ENCODE data around the gene GPC1. TPM values are rescaled to one million over a fixed set of nuclear protein-coding genes. Genes with fewer than 3 reads are reported as not detected.

GPC1 gene
- total RNA-seq, 1 donor from 2014 or later, result 91.4 TPM

GRCh38 chr2:240388471-240389301 is 46.8 kb upstream of the GPC1 start:
- DNase-seq (ENCODE audit: low spot score, unreplicated experiment), result no peak
- H3K27me3 Mint-ChIP-seq, result peaks cover 7% of the 10 kb centered on the region
- TF ChIP-seq CTCF (IDR thresholded peaks at IDR 0.05; ENCODE audit: unreplicated experiment), result no peak
- H3K9me3 Mint-ChIP-seq (ENCODE audit: low read depth), result no peaks in the 10 kb centered on the region
- no peak overlapping the region for H3K4me3 Mint-ChIP-seq (ENCODE audit: low read depth)
- H3K4me1 Mint-ChIP-seq (ENCODE audit: low read depth), result no peaks in the 10 kb centered on the region
- no peak overlapping the region for H3K27ac Mint-ChIP-seq
- H3K36me3 Mint-ChIP-seq (ENCODE audit: insufficient read depth), result no peaks in the 10 kb centered on the region

- no peak overlapping the region for H3K27ac Mint-ChIP-seq
- H3K4me1 Mint-ChIP-seq (ENCODE audit: low read depth), result no peaks in the 10 kb centered on the region
- H3K9me3 Mint-ChIP-seq (ENCODE audit: low read depth), result no peaks in the 10 kb centered on the region
- peaks cover 4% of the 10 kb centered on the region for H3K27me3 Mint-ChIP-seq
- H3K4me3 Mint-ChIP-seq (ENCODE audit: low read depth), result no peak overlapping the region
- no peak for DNase-seq (ENCODE audit: low spot score, unreplicated experiment)
- no peaks in the 10 kb centered on the region for H3K36me3 Mint-ChIP-seq (ENCODE audit: insufficient read depth)
- TF ChIP-seq CTCF (IDR thresholded peaks at IDR 0.05; ENCODE audit: unreplicated experiment), result no peak
Measured at GRCh38 chr2:240389302-240389805, 46.1 kb upstream of the GPC1 start.

- no peaks in the 10 kb centered on the region for H3K9me3 Mint-ChIP-seq (ENCODE audit: low read depth)
- H3K27ac Mint-ChIP-seq, result no peak overlapping the region
Measured at GRCh38 chr2:240390091-240391073, 45.1 kb upstream of the GPC1 start.

GRCh38 chr2:240391111-240392051 is 44.1 kb upstream of the GPC1 start:
- H3K27me3 Mint-ChIP-seq, result peaks cover 4% of the 10 kb centered on the region
- no peak overlapping the region for H3K27ac Mint-ChIP-seq
- no peaks in the 10 kb centered on the region for H3K9me3 Mint-ChIP-seq (ENCODE audit: low read depth)
- no peak for TF ChIP-seq CTCF (IDR thresholded peaks at IDR 0.05; ENCODE audit: unreplicated experiment)
- H3K4me3 Mint-ChIP-seq (ENCODE audit: low read depth), result no peak overlapping the region
- no peak for DNase-seq (ENCODE audit: low spot score, unreplicated experiment)
- no peaks in the 10 kb centered on the region for H3K4me1 Mint-ChIP-seq (ENCODE audit: low read depth)
- H3K36me3 Mint-ChIP-seq (ENCODE audit: insufficient read depth), result no peaks in the 10 kb centered on the region

More at GRCh38 chr2:240390091-240391073, 45.1 kb upstream of the GPC1 start:
- Mint-ChIP-seq H3K27me3 (peaks cover 4% of the 10 kb centered on the region), H3K36me3 (ENCODE audit: insufficient read depth) (no peaks in the 10 kb centered on the region), H3K4me1 (ENCODE audit: low read depth) (no peaks in the 10 kb centered on the region), H3K4me3 (ENCODE audit: low read depth) (no peak overlapping the region)
- no peak for DNase-seq (ENCODE audit: low spot score, unreplicated experiment)
- no peak for TF ChIP-seq CTCF (IDR thresholded peaks at IDR 0.05; ENCODE audit: unreplicated experiment)
